Rectal smooth muscle tissue (tissue), 1 donor: Measurements from ENCODE around the gene ORMDL2.
"Not testable (repeated sequence)": the region's sequence is repeated elsewhere in the genome, so short reads cannot be mapped to it uniquely, and the experiment has no call there.

Experiments
- H3K27ac ChIP-seq: one replicate; pipeline ENCODE4 v1.7.0; 2013; ENCODE audit warnings: low read depth, low read length, inconsistent platforms
- H3K27me3 ChIP-seq: one replicate; pipeline ENCODE4 v1.7.0; 2013; ENCODE audit warnings: low read length; ENCODE audit not compliant: control insufficient read depth, insufficient read depth
- H3K36me3 ChIP-seq: one replicate; pipeline ENCODE4 v1.7.0; 2013; ENCODE audit warnings: low read length; ENCODE audit not compliant: control insufficient read depth, insufficient read depth
- H3K4me1 ChIP-seq: one replicate; pipeline ENCODE4 v1.7.0; 2013; ENCODE audit warnings: low read length; ENCODE audit not compliant: control insufficient read depth, insufficient read depth
- H3K4me3 ChIP-seq: one replicate; pipeline ENCODE4 v1.7.0; 2013; ENCODE audit warnings: low read length
- H3K9ac ChIP-seq: one replicate; pipeline ENCODE4 v1.7.0; 2013; ENCODE audit warnings: low read length

The ORMDL2 gene

GRCh38 chr12:55866454-55867004 is 48.7 kb downstream of the ORMDL2 start:
- H3K4me1 ChIP-seq, H3K4me3 ChIP-seq, H3K9ac ChIP-seq, H3K36me3 ChIP-seq, H3K27me3 ChIP-seq, H3K27ac ChIP-seq: not testable (repeated sequence)
